Upper lobe of left lung (tissue), 6 donors: ENCODE results near the gene DOCK4. TPM values are rescaled to one million over a fixed set of nuclear protein-coding genes. Genes with fewer than 3 reads are reported as not detected.

Experiments
- ATAC-seq, 2 donors: fragments of 200-7000 bp; cut with Tn5 transposase; one replicate each; pipeline ENCODE4 v1.9.1; 2022; ENCODE audit warnings: mild to moderate bottlenecking in 2 of 2, moderate library complexity in 2 of 2; ENCODE audit not compliant: low FRiP score in 2 of 2
- DNase-seq, 2 donors: peaks; one replicate each; pipeline ENCODE4 v3.0.0-alpha.2; 2019 to 2020
- H3K27ac ChIP-seq, 4 donors: fragments of 200-600 bp; sonication (generic); one replicate each; pipeline ENCODE4 v1.5.1; 2016 to 2019
- H3K27me3 ChIP-seq, 4 donors: fragments of 200-600 bp; sonication (generic); one replicate each; pipeline ENCODE4 v1.5.1; 2017 to 2019
- H3K36me3 ChIP-seq, 4 donors: fragments of 200-600 bp; sonication (generic); one replicate each; pipeline ENCODE4 v1.5.1; 2016 to 2019
- H3K4me1 ChIP-seq, 4 donors: fragments of 200-600 bp; sonication (generic); one replicate each; pipeline ENCODE4 v1.5.1; 2018 to 2019
- H3K4me3 ChIP-seq, 4 donors: fragments of 200-600 bp; sonication (generic); one replicate each; pipeline ENCODE4 v1.5.1; 2017 to 2019; ENCODE audit warnings: mild to moderate bottlenecking in 2 of 4, moderate library complexity in 1 of 4
- H3K9me3 ChIP-seq, 4 donors: fragments of 200-600 bp; sonication (generic); one replicate each; pipeline ENCODE4 v1.5.1; 2018 to 2019
- CTCF ChIP-seq, 6 experiments: fragments of 450-650 bp in 4 of 6; fragments of 200-600 bp in 2 of 6; sonication (generic) in 2 of 6; IDR thresholded peaks; one replicate each; pipeline ENCODE4 v1.5.1; 2016 to 2019; ENCODE audit warnings: antibody characterized with exemption in 6 of 6
- EP300 ChIP-seq, 4 donors: sonication (generic); formaldehyde crosslinking; IDR thresholded peaks; one replicate each; pipeline ENCODE4 v1.5.1; 2017; ENCODE audit warnings: antibody characterized with exemption in 4 of 4, control low read depth in 2 of 4
- POLR2A ChIP-seq, 4 donors: fragments of 450-650 bp; IDR thresholded peaks; one replicate each; pipeline ENCODE4 v1.5.1; 2016 to 2017; ENCODE audit warnings: antibody characterized with exemption in 4 of 4, mild to moderate bottlenecking in 2 of 4
- POLR2AphosphoS5 ChIP-seq, 2 donors: sonication (generic); formaldehyde crosslinking; IDR thresholded peaks; one replicate each; pipeline ENCODE4 v1.5.1; 2017; ENCODE audit warnings: antibody characterized with exemption in 2 of 2
- WGBS, 2 donors: methylation state at CpG; one replicate each; pipeline ENCODE4 v1.1.5; 2017 to 2018; 5-methylcytosine and 5-hydroxymethylcytosine counted together
- total RNA-seq, 6 donors: library from RNA; depleted of rRNA in 4 of 6; stranded (reverse); fragments of >200 nt in 4 of 6; gene quantifications; one replicate each; pipeline versions ENCODE4 v1.1.0 to v1.2.1, GENCODE V29; 2016 to 2021
- donor health status: DM: no; HTN: no; CAD: no; lungs with moderate emphysema.
- donor health status: DM: no; HTN: yes; CAD: no; lungs with severe emphysema.

Gene DOCK4
- total RNA-seq, 6 donors from 2014 or later, result 53.6 to 166 (median 100) TPM

- no peak overlapping the region for H3K4me3 ChIP-seq
- WGBS, 2 donors, result 44 to 50% methylated on average over 11 of the region's 11 CpGs
- DNase-seq (peak in 1 of 2 donors; percentile 35), ATAC-seq (peak in 1 of 2 donors; percentile 85)
- H3K36me3 ChIP-seq, result peaks cover 0 to 82% (median 52%) of the 10 kb centered on the region in 4 donors
- H3K9me3 ChIP-seq, result no peaks in the 10 kb centered on the region
- H3K4me1 ChIP-seq, result peaks cover 0 to 9% (median 0%) of the 10 kb centered on the region in 4 donors
- H3K27me3 ChIP-seq, result no peaks in the 10 kb centered on the region
- no peak overlapping the region for H3K27ac ChIP-seq
- TF ChIP-seq POLR2AphosphoS5 (IDR thresholded peaks at IDR 0.05) (no peak), EP300 (IDR thresholded peaks at IDR 0.05) (no peak), CTCF (IDR thresholded peaks at IDR 0.05) (peak; percentile 58 to 80 (median 74))
These were observed 470.3 kb downstream of the DOCK4 start for GRCh38 chr7:111735661-111736551.

GRCh38 chr7:111734954-111735660 lies 471.1 kb downstream of the DOCK4 start:
- ATAC-seq (no peak), DNase-seq (no peak)

GRCh38 chr7:111732923-111733322 lies 473.3 kb downstream of the DOCK4 start:
- ATAC-seq (no peak), DNase-seq (no peak)
- no peak overlapping the region for H3K27ac ChIP-seq
- H3K4me1 ChIP-seq, result peaks cover 0 to 9% (median 0%) of the 10 kb centered on the region in 4 donors
- WGBS, 2 donors, result 58 to 90% methylated on average over 4 of the region's 4 CpGs
- H3K9me3 ChIP-seq, result no peaks in the 10 kb centered on the region
- peaks cover 4 to 84% (median 49%) of the 10 kb centered on the region in 4 donors for H3K36me3 ChIP-seq
- no peak for TF ChIP-seq POLR2A (IDR thresholded peaks at IDR 0.05)
- TF ChIP-seq POLR2AphosphoS5 (IDR thresholded peaks at IDR 0.05), result no peak
- TF ChIP-seq EP300 (IDR thresholded peaks at IDR 0.05), result no peak
- no peak for TF ChIP-seq CTCF (IDR thresholded peaks at IDR 0.05)
- H3K4me3 ChIP-seq, result no peak overlapping the region
- no peaks in the 10 kb centered on the region for H3K27me3 ChIP-seq

More at GRCh38 chr7:111734954-111735660, 471.1 kb downstream of the DOCK4 start:
- TF ChIP-seq POLR2A (IDR thresholded peaks at IDR 0.05) (no peak), POLR2AphosphoS5 (IDR thresholded peaks at IDR 0.05) (no peak), CTCF (IDR thresholded peaks at IDR 0.05) (no peak), EP300 (IDR thresholded peaks at IDR 0.05) (no peak)
- H3K27ac ChIP-seq, result peak overlapping the region in 2 of 4 donors; percentile 12 to 31
- H3K27me3 ChIP-seq, result no peaks in the 10 kb centered on the region
- H3K4me1 ChIP-seq, result peaks cover 0 to 9% (median 0%) of the 10 kb centered on the region in 4 donors
- H3K36me3 ChIP-seq, result peaks cover 0 to 83% (median 50%) of the 10 kb centered on the region in 4 donors
- H3K9me3 ChIP-seq, result no peaks in the 10 kb centered on the region
- WGBS, 2 donors, result 59 to 70% methylated on average over 4 of the region's 4 CpGs
- no peak overlapping the region for H3K4me3 ChIP-seq

- Histone ChIP-seq H3K27me3 (no peaks in the 10 kb centered on the region), H3K4me3 (no peak overlapping the region), H3K36me3 (peaks cover 4 to 81% (median 47%) of the 10 kb centered on the region in 4 donors), H3K27ac (no peak overlapping the region), H3K9me3 (no peaks in the 10 kb centered on the region), H3K4me1 (peaks cover 0 to 5% (median 0%) of the 10 kb centered on the region in 4 donors)
- no peak for ATAC-seq
- TF ChIP-seq POLR2AphosphoS5 (IDR thresholded peaks at IDR 0.05), result no peak
- TF ChIP-seq POLR2A (IDR thresholded peaks at IDR 0.05), result no peak
- no peak for TF ChIP-seq EP300 (IDR thresholded peaks at IDR 0.05)
- WGBS, 2 donors, result 85 to 89% methylated on average over 13 of the region's 13 CpGs
- DNase-seq, result no peak
These were observed 475.5 kb downstream of the DOCK4 start for GRCh38 chr7:111730476-111731300.
